MM.1S (cell line): ENCODE measurements around the gene ZNF236.

Source experiments
- DNase-seq: peaks from one replicate; pipeline ENCODE4 v3.0.0-alpha.2; 2015
- H2AFZ ChIP-seq: fragments of 300-600 bp; sonication (generic); 2 replicates; pipeline ENCODE4 v1.6.0; 2016; ENCODE audit warnings: antibody characterized with exemption, low read length
- H3F3A ChIP-seq: fragments of 300-600 bp; sonication (generic); 2 replicates; pipeline ENCODE4 v1.6.1; 2016; ENCODE audit warnings: mild to moderate bottlenecking, antibody characterized with exemption, low read length, moderate library complexity, mixed read lengths; ENCODE audit not compliant: insufficient read depth
- H3K27ac ChIP-seq: fragments of 300-600 bp; sonication (generic); 2 replicates; pipeline ENCODE4 v1.5.1; 2016; ENCODE audit warnings: mild to moderate bottlenecking, low read length
- H3K27me3 ChIP-seq: fragments of 300-600 bp; sonication (generic); replicated peaks from 2 replicates; pipeline ENCODE4 v1.6.0; 2016; ENCODE audit warnings: low read length; ENCODE audit not compliant: insufficient read depth
- H3K36me3 ChIP-seq: fragments of 300-600 bp; sonication (generic); replicated peaks from 2 replicates; pipeline ENCODE4 v1.6.1; 2016; ENCODE audit warnings: mild to moderate bottlenecking, low read length, mixed read lengths; ENCODE audit not compliant: insufficient read depth
- H3K4me1 ChIP-seq: fragments of 300-600 bp; sonication (generic); 2 replicates; pipeline ENCODE4 v1.6.1; 2016; ENCODE audit warnings: low read length, mixed read lengths
- H3K4me2 ChIP-seq: fragments of 300-600 bp; sonication (generic); 2 replicates; pipeline ENCODE4 v1.6.0; 2016; ENCODE audit warnings: low read depth, low read length
- H3K4me3 ChIP-seq: fragments of 300-600 bp; sonication (generic); 2 replicates; pipeline ENCODE4 v1.5.1; 2016; ENCODE audit warnings: low read length, mixed read lengths
- H3K79me2 ChIP-seq: fragments of 300-600 bp; sonication (generic); 2 replicates; pipeline ENCODE4 v1.6.1; 2016; ENCODE audit warnings: mixed run types, low read length, mixed read lengths
- H3K9ac ChIP-seq: fragments of 300-600 bp; sonication (generic); 2 replicates; pipeline ENCODE4 v1.6.1; 2016; ENCODE audit warnings: low read length, mixed read lengths
- H3K9me2 ChIP-seq: fragments of 300-600 bp; sonication (generic); replicated peaks from 2 replicates; pipeline ENCODE4 v1.6.1; 2016; ENCODE audit warnings: mild to moderate bottlenecking, low read length, mixed read lengths; ENCODE audit not compliant: insufficient read depth
- H3K9me3 ChIP-seq: fragments of 300-600 bp; sonication (generic); replicated peaks from 2 replicates; pipeline ENCODE4 v1.6.1; 2016; ENCODE audit warnings: mild to moderate bottlenecking, low read length, mixed read lengths; ENCODE audit not compliant: insufficient read depth
- H4K20me1 ChIP-seq: fragments of 300-600 bp; sonication (generic); 2 replicates; pipeline ENCODE4 v1.6.1; 2016; ENCODE audit warnings: mild to moderate bottlenecking, low read length, moderate library complexity, mixed read lengths; ENCODE audit not compliant: insufficient read depth
- EZH2 ChIP-seq: fragments of 300-600 bp; sonication (generic); optimal IDR thresholded peaks from 2 replicates; pipeline ENCODE3; 2017; ENCODE audit warnings: low read depth, mild to moderate bottlenecking, antibody characterized with exemption, low read length, mixed read lengths
- EZH2phosphoT487 ChIP-seq: fragments of 300-600 bp; sonication (generic); IDR thresholded peaks from 2 replicates; pipeline ENCODE4 v1.6.1; 2018; ENCODE audit warnings: antibody characterized with exemption, low read length
- TF ChIP-seq, protein P1 (sequence below): fragments of 300-600 bp; sonication (generic); IDR thresholded peaks from 2 replicates; pipeline ENCODE4 v1.5.1; 2016; ENCODE audit warnings: antibody characterized with exemption, low read length, mixed read lengths

Gene ZNF236

DNA sequence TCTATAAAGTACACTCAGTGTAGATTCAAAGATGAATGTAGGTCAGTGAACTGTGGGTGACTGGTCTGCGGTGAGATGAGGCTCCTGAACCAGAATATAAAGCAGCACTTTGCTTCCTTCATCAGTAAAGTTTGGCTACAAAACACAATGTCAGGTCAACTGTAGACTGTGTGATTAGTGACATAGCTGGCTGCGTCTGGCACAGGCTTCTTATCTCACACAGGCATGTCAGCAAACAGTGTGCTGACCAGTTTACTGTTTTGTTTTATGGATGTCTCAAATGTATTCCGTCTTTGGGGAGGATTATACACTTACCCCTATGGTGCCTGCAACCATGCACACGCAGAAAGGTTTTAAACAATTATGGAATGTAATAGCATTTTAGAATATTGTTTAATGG, 87.1 kb downstream of the ZNF236 start:
- H3K4me1 ChIP-seq = peaks cover 3% of the 10 kb centered on the region; the same call in 1 of the 2 replicates
- no peak for DNase-seq
- no peaks in the 10 kb centered on the region for H3F3A ChIP-seq
- no peaks in the 10 kb centered on the region for H3K36me3 ChIP-seq
- H3K9me2 ChIP-seq = no peaks in the 10 kb centered on the region
- H2AFZ ChIP-seq = no peak overlapping the region
- no peak overlapping the region for H3K9ac ChIP-seq
- H4K20me1 ChIP-seq = no peaks in the 10 kb centered on the region
- no peaks in the 10 kb centered on the region for H3K79me2 ChIP-seq
- H3K27ac ChIP-seq = no peak overlapping the region
- no peak for TF ChIP-seq EZH2phosphoT487
- no peak for TF ChIP-seq EZH2
- TF ChIP-seq, protein P1, sequence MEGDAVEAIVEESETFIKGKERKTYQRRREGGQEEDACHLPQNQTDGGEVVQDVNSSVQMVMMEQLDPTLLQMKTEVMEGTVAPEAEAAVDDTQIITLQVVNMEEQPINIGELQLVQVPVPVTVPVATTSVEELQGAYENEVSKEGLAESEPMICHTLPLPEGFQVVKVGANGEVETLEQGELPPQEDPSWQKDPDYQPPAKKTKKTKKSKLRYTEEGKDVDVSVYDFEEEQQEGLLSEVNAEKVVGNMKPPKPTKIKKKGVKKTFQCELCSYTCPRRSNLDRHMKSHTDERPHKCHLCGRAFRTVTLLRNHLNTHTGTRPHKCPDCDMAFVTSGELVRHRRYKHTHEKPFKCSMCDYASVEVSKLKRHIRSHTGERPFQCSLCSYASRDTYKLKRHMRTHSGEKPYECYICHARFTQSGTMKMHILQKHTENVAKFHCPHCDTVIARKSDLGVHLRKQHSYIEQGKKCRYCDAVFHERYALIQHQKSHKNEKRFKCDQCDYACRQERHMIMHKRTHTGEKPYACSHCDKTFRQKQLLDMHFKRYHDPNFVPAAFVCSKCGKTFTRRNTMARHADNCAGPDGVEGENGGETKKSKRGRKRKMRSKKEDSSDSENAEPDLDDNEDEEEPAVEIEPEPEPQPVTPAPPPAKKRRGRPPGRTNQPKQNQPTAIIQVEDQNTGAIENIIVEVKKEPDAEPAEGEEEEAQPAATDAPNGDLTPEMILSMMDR = no peak
- no peak overlapping the region for H3K4me2 ChIP-seq
- no peak overlapping the region for H3K4me3 ChIP-seq
- no peaks in the 10 kb centered on the region for H3K27me3 ChIP-seq
- H3K9me3 ChIP-seq = no peaks in the 10 kb centered on the region

DNA sequence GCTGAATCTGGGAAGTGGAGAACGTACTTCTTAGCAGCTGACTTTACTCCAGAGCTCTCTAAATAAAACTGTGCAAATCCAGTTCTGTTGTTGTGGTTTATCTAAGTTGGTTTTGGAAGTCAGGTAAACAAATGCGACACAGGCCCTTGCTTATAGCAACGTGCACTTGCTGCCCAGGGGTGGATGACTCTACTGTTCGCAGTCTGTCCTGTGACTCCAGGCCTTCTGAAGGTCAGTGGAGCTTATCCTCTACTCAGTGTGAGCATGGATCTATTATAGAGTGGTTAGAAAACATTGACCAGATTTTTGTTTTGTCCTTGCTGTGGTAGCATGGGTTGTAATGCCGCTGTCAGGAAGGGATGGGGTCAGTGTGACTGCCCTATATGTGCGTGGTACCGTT, 89.1 kb downstream of the ZNF236 start:
- H3K36me3 ChIP-seq = no peaks in the 10 kb centered on the region; the same call in 1 of the 2 replicates
- no peak overlapping the region for H2AFZ ChIP-seq

GRCh38 chr18:76913583-76913982, 91.2 kb downstream of the ZNF236 start:
- TF ChIP-seq EZH2 (no peak), EZH2phosphoT487 (no peak)
- TF ChIP-seq, protein P1 = no peak
- H3K36me3 ChIP-seq = no peaks in the 10 kb centered on the region; the same call in 1 of the 2 replicates

More for the DNA sequence above, 89.1 kb downstream of the ZNF236 start:
- Histone ChIP-seq H4K20me1 (no peaks in the 10 kb centered on the region), H3K9me3 (no peaks in the 10 kb centered on the region), H3K9me2 (no peaks in the 10 kb centered on the region), H3F3A (no peaks in the 10 kb centered on the region), H3K27ac (no peak overlapping the region), H3K79me2 (no peaks in the 10 kb centered on the region), H3K27me3 (no peaks in the 10 kb centered on the region), H3K4me1 (no peaks in the 10 kb centered on the region), H3K4me2 (no peak overlapping the region), H3K4me3 (no peak overlapping the region), H3K9ac (no peak overlapping the region)
- TF ChIP-seq EZH2phosphoT487 (no peak), EZH2 (no peak)
- TF ChIP-seq, protein P1 = no peak
- no peak for DNase-seq

More at GRCh38 chr18:76913583-76913982, 91.2 kb downstream of the ZNF236 start:
- H3K9me3 ChIP-seq = no peaks in the 10 kb centered on the region
- H3K4me2 ChIP-seq = no peak overlapping the region
- no peak for DNase-seq
- H2AFZ ChIP-seq = no peak overlapping the region
- no peaks in the 10 kb centered on the region for H3F3A ChIP-seq
- no peaks in the 10 kb centered on the region for H4K20me1 ChIP-seq
- H3K4me3 ChIP-seq = no peak overlapping the region
- H3K27me3 ChIP-seq = no peaks in the 10 kb centered on the region
- H3K9me2 ChIP-seq = no peaks in the 10 kb centered on the region
- H3K4me1 ChIP-seq = no peaks in the 10 kb centered on the region
- no peaks in the 10 kb centered on the region for H3K79me2 ChIP-seq
- H3K9ac ChIP-seq = no peak overlapping the region
- H3K27ac ChIP-seq = no peak overlapping the region
